LoVo (cell line): ENCODE results near the gene BANF1.
"Not testable (repeated sequence)": the region's sequence is repeated elsewhere in the genome, so short reads cannot be mapped to it uniquely, and the experiment has no call there.

Experiments
- DNase-seq: peaks from one replicate; pipeline ENCODE4 v3.0.0-alpha.2; 2016; ENCODE audit warnings: low spot score

BANF1 gene

DNA sequence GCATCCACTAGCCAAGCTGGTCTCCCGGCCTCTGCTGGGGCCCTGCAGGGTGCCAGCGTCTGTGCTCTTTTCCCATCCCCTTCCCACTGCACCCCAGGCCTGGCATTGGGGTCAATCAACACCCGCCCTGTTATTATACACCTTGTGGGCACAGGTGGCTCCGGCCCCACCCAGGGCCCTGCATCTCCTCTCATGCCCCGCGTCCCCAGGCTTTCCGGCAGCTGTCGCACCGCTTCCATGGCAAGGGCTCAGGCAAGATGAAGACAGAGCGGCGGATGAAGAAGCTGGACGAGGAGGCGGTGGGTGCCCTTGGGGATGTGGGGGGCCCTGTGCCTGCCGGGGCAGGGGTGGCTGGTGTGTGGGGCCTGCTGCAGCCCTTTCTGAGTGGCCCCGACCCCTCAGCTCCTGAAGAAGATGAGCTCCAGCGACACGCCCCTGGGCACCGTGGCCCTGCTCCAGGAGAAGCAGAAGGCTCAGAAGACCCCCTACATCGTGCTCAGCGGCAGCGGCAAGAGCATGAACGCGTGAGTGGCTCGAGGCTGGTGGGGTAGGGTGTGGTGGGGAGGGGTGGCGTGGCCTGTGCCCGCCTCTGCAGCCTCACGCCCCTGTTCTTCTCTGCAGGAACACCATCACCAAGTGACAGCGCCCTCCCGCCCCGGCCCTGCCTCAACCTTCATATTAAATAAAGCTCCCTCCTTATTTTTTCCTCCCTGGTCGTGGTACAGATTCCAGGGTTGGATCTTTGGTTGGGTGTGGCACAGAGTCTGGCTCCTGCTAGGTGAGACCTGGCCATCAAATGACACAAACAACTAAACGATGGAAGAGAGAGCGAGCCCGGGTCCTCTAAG is 23.7 kb upstream of the BANF1 start:
- DNase-seq, result no peak

DNA sequence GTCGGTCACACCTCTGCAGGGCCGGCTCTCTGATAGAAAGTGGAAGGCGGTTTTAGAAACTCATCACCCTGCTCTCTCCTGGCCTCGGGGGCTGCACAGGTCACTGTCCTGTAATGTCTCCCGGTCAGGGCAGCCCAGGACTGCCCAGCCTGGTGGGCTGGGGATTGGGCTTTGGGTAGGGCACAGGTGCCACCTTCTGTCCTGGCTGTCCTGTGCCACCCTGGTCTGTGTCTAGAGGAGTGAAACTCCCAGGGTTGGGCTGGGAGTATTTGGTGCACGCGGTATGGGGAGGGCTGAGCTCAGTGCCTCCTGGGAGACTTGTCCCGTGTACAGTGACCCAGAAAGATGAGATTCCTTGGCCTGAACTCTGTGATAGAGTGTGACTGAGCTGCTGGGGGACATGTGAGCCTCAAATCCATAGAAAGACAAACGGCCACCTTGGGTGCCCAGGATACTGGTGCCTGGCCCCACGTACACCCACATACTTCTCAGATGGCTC is 23.0 kb upstream of the BANF1 start:
- DNase-seq, result no peak

DNA sequence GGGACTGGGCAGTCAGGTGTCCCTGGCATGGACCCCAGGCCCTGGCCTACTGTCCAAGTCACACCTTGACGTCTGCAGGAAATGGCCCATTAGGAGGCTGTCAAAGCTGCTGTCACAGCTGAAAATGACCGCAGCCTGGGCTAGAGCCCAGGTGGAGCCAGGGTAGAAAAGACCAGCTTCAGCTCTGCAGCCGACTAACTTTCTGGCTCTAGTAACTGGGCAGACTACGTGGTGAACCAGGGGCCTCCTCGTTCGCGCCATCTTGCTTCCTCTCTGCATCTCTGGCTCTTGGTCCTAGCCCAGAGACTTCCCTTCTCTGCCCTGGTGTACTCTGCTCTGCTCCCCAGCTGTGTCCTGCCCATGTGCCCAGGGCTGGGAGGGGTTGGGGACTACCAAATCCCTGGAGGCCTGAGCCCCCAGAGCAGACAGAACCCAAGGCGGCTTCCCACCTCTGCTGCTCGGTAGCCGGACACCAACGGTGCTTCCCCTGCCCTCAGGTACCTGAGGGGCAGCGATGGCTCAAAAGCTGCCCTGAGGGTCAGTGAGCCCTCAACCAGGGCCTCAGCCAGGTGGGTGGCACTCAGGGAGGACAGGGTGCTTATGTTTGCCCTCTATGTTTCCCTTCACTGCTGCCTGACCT is 21.1 kb upstream of the BANF1 start:
- no peak for DNase-seq

- no peak for DNase-seq
Measured at GRCh38 chr11:65981972-65982823, 20.1 kb upstream of the BANF1 start.

- no peak for DNase-seq
Measured at GRCh38 chr11:65982824-65983588, 19.3 kb upstream of the BANF1 start.

DNA sequence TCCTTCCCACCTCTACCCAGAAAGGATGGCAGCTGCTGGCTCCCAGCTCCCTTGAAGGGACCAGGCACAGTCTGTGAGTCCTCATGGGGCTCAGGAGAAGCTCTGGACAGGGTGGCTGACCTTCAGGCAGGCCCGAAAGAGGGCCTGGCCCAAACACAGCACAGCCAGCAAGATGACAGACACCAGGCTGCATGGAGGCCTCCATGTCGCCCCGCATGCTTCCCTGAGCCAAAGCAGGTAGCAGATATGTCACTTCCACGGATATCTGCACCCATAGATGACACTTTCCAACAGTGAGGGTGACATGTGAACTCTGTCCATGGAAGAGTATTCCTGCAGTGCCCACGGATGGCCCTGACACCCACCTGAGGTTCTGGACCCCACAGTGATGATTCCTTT is 18.7 kb upstream of the BANF1 start:
- DNase-seq, result no peak

DNA sequence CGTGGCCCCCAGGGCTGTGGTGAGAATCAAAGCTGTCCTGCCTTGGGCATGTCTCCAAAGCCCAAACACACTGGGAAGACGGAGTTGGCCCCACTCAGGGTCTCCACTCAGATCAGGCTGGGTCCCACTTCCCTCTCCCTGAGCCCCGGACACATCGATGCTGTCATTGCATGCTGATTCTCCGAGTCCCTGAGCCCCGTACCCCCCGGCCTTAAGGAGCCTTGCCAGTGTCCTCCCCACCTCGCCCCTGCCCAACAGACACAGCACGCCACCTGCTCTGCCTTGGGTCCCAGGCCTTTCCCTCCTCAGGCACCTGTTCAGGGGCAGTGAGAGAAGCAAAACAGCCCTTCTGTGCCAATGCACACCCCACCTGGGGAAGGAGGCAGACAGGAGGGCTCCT is 15.0 kb upstream of the BANF1 start:
- no peak for DNase-seq

DNA sequence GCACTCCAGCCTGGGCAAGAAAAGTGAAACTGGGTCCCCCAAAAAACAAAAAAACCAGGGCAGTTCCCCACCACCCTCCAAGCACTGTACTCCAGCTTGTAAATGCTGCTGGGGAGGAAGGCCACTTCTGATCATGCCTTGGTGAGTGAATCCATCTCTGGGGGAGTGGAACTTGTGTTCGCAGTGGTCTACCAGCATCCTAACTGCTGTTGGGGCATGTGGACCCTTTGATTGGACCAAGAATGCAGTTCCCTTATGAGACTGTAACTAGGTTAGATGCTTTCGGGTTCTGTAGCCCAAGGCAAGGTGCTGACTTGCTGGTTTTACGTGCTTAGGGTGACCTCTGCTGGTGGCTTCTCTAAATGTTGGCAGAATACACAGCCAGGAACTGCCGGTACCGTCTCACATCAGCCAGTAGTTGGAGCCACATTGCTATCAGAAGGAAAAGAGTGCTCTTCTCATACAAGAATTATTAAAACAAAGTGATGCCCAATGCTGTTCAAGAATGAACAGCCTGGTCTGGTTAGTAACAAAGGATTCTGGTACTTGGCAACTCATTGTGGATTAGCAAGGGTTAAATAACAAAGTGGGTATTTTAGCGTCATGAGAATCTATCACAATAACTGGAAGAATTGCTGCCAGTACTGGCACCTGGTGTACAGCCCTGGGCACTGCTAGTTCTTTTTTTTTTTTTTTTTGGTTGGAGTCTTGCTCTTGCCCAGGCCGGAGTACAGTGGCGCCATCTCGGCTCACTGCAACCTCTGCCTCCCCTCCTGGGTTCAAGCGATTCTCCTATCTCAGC is 13.3 kb upstream of the BANF1 start:
- peak; percentile 90 for DNase-seq

GRCh38 chr11:65992056-65992455 is 10.2 kb upstream of the BANF1 start:
- no peak for DNase-seq

GRCh38 chr11:65997286-65997685 is 5.0 kb upstream of the BANF1 start:
- no peak for DNase-seq

DNA sequence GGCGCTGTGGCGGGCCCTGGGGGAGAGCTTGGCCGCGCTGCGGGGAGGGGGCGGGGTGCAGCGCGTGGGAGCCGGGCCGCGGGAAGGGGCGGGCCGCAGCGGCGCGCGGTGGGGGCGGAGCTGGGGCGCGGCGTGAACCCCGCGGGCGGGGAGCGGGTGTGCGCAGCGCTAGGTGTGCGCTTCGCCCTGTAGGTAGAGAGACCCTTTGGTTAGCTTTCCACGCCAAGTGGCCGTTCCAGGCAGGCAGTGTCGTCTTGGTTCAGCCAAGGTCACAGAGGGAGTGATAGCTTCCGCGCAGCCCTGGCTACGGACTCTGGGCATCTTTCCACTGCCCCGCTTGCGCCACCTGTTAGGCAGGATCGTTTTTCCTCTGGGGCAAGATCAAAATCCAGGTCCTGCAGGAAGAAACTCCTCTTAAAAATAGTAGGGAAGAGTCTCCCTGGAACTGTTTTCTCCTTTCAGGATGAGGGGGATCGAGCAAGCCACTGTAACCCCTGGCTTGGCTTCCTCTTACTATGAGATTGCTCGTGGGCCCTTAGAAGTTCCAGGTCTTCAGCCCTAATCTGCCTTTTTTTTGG is 434 bp downstream of the BANF1 start:
- DNase-seq, result peak; percentile 56

DNA sequence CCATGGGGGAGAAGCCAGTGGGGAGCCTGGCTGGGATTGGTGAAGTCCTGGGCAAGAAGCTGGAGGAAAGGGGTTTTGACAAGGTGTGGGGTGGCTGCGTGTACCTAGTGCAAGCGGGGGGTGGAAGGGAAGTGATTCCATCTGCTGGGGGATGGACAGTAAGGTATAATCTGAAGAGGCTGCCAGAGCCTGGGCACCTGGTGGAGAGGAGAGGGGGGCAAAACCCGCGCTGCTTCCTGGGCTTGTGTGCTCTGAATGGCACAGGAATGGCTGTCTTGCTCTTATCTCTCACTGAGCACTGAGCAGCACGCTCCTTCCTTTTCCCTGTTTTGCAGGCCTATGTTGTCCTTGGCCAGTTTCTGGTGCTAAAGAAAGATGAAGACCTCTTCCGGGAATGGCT is 988 bp downstream of the BANF1 start:
- no peak for DNase-seq

GRCh38 chr11:66004186-66004585 is 1.9 kb downstream of the BANF1 start:
- DNase-seq, result no peak

GRCh38 chr11:66006134-66006890 is 4.0 kb downstream of the BANF1 start:
- DNase-seq, result no peak

DNA sequence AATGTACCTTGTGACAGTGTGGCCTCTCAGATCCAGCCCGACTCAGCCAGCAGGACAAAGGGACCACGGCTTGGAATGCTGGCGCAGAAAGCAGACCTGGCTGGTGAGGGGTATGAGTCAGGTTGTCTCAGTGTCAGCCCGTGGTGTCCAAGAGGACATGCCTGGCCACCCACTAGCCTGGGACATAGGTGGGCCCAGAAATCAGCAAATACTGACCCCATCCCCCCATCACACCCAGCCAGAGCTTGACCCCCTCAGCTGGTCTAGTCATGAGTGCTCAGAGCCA is 4.5 kb downstream of the BANF1 start:
- DNase-seq, result no peak

- no peak for DNase-seq
Measured at GRCh38 chr11:66007201-66007634, 4.9 kb downstream of the BANF1 start.

- no peak for DNase-seq
Measured at GRCh38 chr11:66008095-66008467, 5.8 kb downstream of the BANF1 start.

DNA sequence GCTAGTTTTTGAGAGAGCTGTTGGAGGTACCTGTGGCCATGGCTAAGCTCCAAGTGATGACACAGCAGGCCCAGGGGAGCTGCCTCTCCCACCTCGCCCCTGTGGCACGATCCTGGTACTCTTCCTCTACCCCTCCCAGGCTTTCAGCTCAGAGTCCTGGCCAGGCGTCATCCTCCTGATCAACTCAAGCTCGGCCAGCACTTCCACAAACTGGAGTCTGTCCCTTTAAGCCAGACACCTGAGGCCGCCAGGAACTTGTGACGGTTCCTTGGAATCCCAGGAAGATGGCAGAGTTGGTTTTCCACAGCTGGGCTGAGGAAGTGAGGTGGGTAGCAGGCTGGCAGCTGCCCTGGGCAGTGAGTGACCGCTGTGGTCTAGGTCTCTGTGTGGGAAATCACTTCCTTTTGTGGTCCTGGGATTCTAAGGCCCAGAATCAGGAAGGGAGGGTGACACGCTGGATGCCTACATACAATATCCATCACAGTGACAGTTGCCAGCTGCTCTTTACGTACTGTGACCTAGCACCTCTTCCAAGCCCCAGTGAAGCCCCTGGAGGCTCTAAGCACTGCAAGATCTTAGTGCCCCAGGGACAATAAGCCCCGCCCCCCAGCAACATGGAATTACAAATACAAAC is 6.3 kb downstream of the BANF1 start:
- DNase-seq, result peak; percentile 38

DNA sequence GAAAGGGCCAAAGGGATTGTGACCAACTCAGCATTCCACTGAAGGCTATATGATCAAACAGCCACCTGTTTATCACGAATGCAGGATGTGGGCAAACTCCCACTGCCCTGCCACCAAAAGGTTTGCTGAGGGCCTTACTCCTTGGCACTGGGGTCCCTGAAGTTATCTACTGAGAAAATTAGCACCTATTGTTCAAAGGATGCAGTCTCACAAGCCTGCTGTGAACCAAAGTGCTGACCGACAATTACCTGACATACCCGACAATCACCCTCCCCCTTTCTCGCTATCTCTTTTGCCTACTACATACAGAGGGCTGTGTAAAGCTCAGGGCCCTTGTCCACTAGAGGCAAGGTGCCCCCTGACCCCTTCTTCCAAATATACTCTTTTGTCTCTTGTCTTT is 7.7 kb downstream of the BANF1 start:
- DNase-seq, result not testable (repeated sequence)
